KMS-11 (cell line): ENCODE results near the gene ONECUT3.

ENCODE experiments used
- H2AFZ ChIP-seq: fragments of 200-600 bp; sonication (generic); 2 replicates; pipeline ENCODE4 v1.6.1; 2016; ENCODE audit warnings: antibody characterized with exemption, mixed run types, low read depth
- H3K27ac ChIP-seq: fragments of 200-600 bp; sonication (generic); 2 replicates; pipeline ENCODE4 v1.6.1; 2016; ENCODE audit warnings: mild to moderate bottlenecking, mixed run types
- H3K27me3 ChIP-seq: fragments of 200-600 bp; sonication (generic); 2 replicates; pipeline ENCODE4 v1.6.1; 2017; ENCODE audit warnings: mild to moderate bottlenecking, low read depth, mixed run types, moderate library complexity; ENCODE audit not compliant: insufficient read depth
- H3K36me3 ChIP-seq: fragments of 200-600 bp; sonication (generic); 2 replicates; pipeline ENCODE4 v1.6.1; 2017; ENCODE audit warnings: mild to moderate bottlenecking, mixed run types; ENCODE audit not compliant: insufficient read depth
- H3K4me1 ChIP-seq: fragments of 200-600 bp; sonication (generic); 2 replicates; pipeline ENCODE4 v1.6.1; 2016; ENCODE audit warnings: mild to moderate bottlenecking, low read depth, mixed run types; ENCODE audit not compliant: poor library complexity, severe bottlenecking
- H3K4me2 ChIP-seq: fragments of 200-600 bp; sonication (generic); 2 replicates; pipeline ENCODE4 v1.7.0; 2016; ENCODE audit warnings: mild to moderate bottlenecking, mixed run types
- H3K4me3 ChIP-seq: fragments of 200-600 bp; sonication (generic); IDR thresholded peaks from 2 replicates; pipeline ENCODE4 v1.6.1; 2017; ENCODE audit warnings: low read depth, low read length, mixed read lengths; ENCODE audit not compliant: insufficient read depth
- H3K79me2 ChIP-seq: fragments of 200-600 bp; sonication (generic); 2 replicates; pipeline ENCODE4 v1.6.1; 2016; ENCODE audit warnings: low read depth, mixed run types; ENCODE audit not compliant: insufficient read depth
- H3K9ac ChIP-seq: fragments of 200-600 bp; sonication (generic); 2 replicates; pipeline ENCODE4 v1.6.1; 2016; ENCODE audit warnings: mild to moderate bottlenecking, mixed run types
- H4K20me1 ChIP-seq: fragments of 200-600 bp; sonication (generic); 2 replicates; pipeline ENCODE4 v1.6.1; 2016; ENCODE audit warnings: mild to moderate bottlenecking, mixed run types; ENCODE audit not compliant: insufficient read depth
- TF ChIP-seq, protein P1 (sequence below): fragments of 200-600 bp; sonication (generic); conservative IDR thresholded peaks from 2 replicates; pipeline ENCODE4 v1.6.1; 2017; ENCODE audit warnings: low read depth, mild to moderate bottlenecking, antibody characterized with exemption, low read length, moderate library complexity, mixed read lengths

The ONECUT3 gene

DNA sequence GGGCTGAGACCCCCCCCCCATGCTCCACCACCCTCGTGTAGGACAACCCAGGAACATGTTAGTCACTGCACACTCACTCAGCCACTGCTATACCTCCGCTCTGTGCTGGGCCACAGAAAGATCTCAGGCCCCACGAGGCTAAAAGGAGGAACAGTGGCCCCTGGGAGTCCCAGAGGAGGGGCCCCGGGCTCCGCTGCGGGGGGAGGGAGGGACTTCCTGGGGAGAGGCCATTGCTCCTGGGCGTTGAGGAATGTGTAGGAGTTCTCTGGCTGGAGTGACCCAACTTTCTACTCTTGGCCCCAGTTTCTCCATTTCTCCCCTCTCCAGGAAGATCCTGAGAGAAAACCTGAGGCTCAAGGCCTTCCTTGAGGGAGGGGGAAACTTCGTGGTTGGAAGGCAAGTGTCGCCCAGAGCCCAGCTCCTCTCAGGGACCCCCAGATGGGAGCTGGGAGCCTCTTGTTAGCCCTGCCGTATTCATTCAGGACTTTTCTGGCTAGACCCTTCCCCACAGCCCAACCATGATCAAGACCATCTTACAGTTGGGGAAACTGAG is 13.6 kb downstream of the ONECUT3 start:
- Histone ChIP-seq H3K9ac (no peak overlapping the region), H3K4me1 (no peaks in the 10 kb centered on the region), H3K36me3 (no peaks in the 10 kb centered on the region), H3K27me3 (peaks cover 92% of the 10 kb centered on the region), H3K79me2 (no peaks in the 10 kb centered on the region), H4K20me1 (no peaks in the 10 kb centered on the region), H3K4me3 (no peak overlapping the region), H2AFZ (no peak overlapping the region), H3K27ac (no peak overlapping the region), H3K4me2 (no peak overlapping the region)
- TF ChIP-seq, protein P1, sequence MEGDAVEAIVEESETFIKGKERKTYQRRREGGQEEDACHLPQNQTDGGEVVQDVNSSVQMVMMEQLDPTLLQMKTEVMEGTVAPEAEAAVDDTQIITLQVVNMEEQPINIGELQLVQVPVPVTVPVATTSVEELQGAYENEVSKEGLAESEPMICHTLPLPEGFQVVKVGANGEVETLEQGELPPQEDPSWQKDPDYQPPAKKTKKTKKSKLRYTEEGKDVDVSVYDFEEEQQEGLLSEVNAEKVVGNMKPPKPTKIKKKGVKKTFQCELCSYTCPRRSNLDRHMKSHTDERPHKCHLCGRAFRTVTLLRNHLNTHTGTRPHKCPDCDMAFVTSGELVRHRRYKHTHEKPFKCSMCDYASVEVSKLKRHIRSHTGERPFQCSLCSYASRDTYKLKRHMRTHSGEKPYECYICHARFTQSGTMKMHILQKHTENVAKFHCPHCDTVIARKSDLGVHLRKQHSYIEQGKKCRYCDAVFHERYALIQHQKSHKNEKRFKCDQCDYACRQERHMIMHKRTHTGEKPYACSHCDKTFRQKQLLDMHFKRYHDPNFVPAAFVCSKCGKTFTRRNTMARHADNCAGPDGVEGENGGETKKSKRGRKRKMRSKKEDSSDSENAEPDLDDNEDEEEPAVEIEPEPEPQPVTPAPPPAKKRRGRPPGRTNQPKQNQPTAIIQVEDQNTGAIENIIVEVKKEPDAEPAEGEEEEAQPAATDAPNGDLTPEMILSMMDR = no peak

DNA sequence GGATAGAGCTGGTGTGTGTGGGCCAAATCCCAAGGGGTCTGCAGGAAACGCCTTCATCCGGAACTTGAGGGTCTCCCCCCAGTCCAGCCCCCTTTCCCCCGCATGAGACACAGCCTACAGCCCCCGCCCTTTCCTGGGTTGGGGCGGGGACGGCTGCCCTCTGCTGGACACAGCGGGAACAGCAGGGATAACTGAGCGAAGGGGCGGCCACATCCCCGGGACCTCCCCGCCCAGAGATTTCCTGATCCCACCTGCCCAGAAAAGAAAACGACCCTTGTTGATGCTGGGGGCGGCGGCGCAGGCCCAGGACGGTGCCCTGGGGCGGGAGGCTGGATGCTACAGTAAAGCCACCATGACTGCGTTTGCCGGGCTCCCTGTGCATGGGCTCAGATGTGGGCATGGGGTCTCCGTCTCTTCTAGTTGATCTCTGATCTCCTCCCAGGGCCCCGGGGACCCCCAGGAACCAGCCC is 14.2 kb downstream of the ONECUT3 start:
- no peak overlapping the region for H3K9ac ChIP-seq
- no peak overlapping the region for H3K27ac ChIP-seq
- H3K4me2 ChIP-seq = no peak overlapping the region
- H3K36me3 ChIP-seq = no peaks in the 10 kb centered on the region
- H3K4me3 ChIP-seq = no peak overlapping the region
- H2AFZ ChIP-seq = no peak overlapping the region
- peaks cover 92% of the 10 kb centered on the region for H3K27me3 ChIP-seq
- H3K79me2 ChIP-seq = no peaks in the 10 kb centered on the region
- H3K4me1 ChIP-seq = no peaks in the 10 kb centered on the region
- H4K20me1 ChIP-seq = no peaks in the 10 kb centered on the region
- TF ChIP-seq, protein P1 = peak; percentile 92

DNA sequence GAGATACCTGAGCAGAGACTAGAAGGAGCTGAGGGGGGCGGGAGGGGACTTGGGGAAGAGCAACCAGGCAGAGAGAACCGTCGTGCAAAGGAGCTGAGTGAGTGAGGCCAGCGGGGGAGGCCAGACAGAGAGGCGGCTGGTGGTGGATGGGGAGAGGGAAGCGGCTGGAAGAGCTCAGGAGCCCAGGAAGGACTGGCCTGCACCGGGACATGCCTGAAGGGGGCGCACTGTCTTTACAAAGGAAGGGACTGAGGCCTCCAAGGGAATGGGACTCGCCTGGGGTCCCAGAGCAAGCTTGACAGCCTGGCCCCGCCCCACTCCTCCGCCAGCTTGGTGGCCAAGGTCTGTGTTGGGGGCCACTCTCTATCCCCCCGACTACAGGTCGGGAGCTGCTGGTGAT is 14.9 kb downstream of the ONECUT3 start:
- H3K4me2 ChIP-seq = no peak overlapping the region
- no peak overlapping the region for H3K9ac ChIP-seq
- no peaks in the 10 kb centered on the region for H4K20me1 ChIP-seq
- H3K4me3 ChIP-seq = no peak overlapping the region
- H3K4me1 ChIP-seq = no peaks in the 10 kb centered on the region
- TF ChIP-seq, protein P1 = no peak
- no peaks in the 10 kb centered on the region for H3K79me2 ChIP-seq
- no peaks in the 10 kb centered on the region for H3K36me3 ChIP-seq
- H3K27me3 ChIP-seq = peaks cover 92% of the 10 kb centered on the region
- H3K27ac ChIP-seq = no peak overlapping the region
- no peak overlapping the region for H2AFZ ChIP-seq

DNA sequence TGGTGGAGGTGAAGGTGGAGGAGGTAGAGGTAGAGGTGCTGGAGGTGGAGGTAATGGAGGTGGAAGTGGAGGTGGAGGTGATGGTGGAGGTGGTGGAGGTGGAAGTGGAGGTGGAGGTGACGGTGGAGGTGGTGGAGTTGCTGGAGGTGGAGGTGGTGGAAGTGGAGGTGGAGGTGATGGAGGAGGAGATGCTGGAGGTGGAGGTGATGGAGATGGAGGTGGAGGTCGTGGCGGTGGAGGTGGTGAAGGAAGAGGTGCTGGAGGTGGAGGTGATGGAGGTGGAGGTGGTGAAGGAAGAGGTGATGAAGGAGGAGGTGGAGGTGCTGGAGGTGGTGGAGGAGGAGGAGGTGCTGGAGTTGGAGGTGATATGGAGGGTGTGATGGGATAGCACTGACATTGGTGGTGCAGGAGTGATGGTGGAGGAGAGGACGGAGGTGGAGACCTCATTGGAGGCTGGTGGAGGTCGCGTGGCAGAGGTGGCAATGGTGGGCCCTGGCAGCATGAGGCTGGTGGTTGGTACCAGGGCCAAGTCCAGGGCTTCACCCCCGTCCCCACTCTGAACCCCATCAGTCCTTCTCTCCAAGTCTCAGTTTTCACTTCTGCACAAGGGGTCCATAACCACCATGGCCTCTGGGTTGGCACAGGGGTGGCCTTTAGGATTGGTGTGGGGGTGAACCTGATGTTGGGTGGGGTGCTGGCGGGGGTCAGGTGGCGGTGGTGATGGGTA is 15.8 kb downstream of the ONECUT3 start:
- Histone ChIP-seq H3K27me3 (peaks cover 91% of the 10 kb centered on the region), H3K4me2 (no peak overlapping the region), H3K79me2 (no peaks in the 10 kb centered on the region)

More for the DNA sequence above, 15.8 kb downstream of the ONECUT3 start:
- H4K20me1 ChIP-seq = no peaks in the 10 kb centered on the region
- no peak overlapping the region for H2AFZ ChIP-seq
- TF ChIP-seq, protein P1 = no peak
- no peak overlapping the region for H3K4me3 ChIP-seq
- no peaks in the 10 kb centered on the region for H3K36me3 ChIP-seq
- no peak overlapping the region for H3K9ac ChIP-seq
- H3K4me1 ChIP-seq = no peaks in the 10 kb centered on the region
- no peak overlapping the region for H3K27ac ChIP-seq
